H7 (cell line): ENCODE data around the gene EFNA3. TPM values are rescaled to one million over a fixed set of nuclear protein-coding genes. Genes with fewer than 3 reads are reported as not detected.

ENCODE experiments used
- DNase-seq: peaks from one replicate; pipeline ENCODE4 v3.0.0; 2012
- H3K27me3 ChIP-seq: 2 replicates; pipeline ENCODE4 v1.6.0; 2011; ENCODE audit warnings: mild to moderate bottlenecking, low read length; ENCODE audit not compliant: control insufficient read depth, insufficient read depth
- H3K36me3 ChIP-seq: replicated peaks from 2 replicates; pipeline ENCODE4 v1.5.1; 2011; ENCODE audit warnings: low read length; ENCODE audit not compliant: control insufficient read depth, insufficient read depth
- H3K4me3 ChIP-seq: 2 replicates; pipeline ENCODE4 v1.5.1; 2011; ENCODE audit warnings: low read depth, mild to moderate bottlenecking, control low read depth, low read length, moderate library complexity; ENCODE audit not compliant: insufficient read depth
- total RNA-seq: library from RNA; depleted of rRNA; stranded (reverse); fragments of >200 nt; shearing (Covaris generic); gene quantifications from 2 replicates; pipeline ENCODE4 v1.2.3, GENCODE V29; 2014; rRNA removed

EFNA3 gene
- total RNA-seq, 1 experiment from 2014 or later = 17.5 TPM

DNA sequence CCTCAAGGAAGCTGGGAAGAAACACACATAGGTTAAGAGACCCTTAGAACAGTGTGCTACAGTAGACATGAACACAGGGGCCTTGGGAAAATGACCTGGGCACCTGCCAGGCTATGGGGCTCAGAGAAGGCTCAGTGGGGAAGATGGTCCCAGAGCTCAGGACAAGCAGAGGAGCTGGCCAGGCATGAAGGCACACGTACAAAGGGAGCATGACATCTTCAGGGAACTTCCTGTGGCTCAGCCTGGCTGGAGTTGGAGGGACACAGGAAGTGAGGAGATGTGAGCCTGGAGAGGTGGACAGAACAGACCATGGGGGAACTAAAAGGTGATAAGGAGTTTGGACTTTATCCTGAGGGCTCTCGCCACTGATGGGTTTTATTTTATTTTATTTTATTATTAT lies 53.2 kb downstream of the EFNA3 start:
- Histone ChIP-seq H3K27me3 (peaks cover 29% of the 10 kb centered on the region), H3K36me3 (peaks cover 1% of the 10 kb centered on the region), H3K4me3 (no peak overlapping the region)
- DNase-seq = peak; percentile 2

DNA sequence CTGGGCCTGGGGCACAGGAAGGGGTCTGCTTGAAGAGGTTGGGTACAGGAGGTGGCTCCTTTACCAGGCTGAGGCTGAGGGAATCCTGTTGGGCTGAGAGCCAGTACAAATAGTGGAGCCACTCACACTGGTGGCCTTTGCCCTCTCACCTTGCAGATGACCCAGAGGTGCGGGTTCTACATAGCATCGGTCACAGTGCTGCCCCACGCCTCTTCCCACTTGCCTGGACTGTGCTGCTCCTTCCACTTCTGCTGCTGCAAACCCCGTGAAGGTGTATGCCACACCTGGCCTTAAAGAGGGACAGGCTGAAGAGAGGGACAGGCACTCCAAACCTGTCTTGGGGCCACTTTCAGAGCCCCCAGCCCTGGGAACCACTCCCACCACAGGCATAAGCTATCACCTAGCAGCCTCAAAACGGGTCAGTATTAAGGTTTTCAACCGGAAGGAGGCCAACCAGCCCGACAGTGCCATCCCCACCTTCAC lies 55.2 kb downstream of the EFNA3 start:
- Histone ChIP-seq H3K4me3 (no peak overlapping the region), H3K27me3 (peaks cover 10% of the 10 kb centered on the region), H3K36me3 (peaks cover 3% of the 10 kb centered on the region)
- DNase-seq = no peak

DNA sequence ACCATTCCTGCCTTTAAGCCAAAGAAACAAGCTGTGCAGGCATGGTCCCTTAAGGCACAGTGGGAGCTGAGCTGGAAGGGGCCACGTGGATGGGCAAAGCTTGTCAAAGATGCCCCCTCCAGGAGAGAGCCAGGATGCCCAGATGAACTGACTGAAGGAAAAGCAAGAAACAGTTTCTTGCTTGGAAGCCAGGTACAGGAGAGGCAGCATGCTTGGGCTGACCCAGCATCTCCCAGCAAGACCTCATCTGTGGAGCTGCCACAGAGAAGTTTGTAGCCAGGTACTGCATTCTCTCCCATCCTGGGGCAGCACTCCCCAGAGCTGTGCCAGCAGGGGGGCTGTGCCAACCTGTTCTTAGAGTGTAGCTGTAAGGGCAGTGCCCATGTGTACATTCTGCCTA lies 55.7 kb downstream of the EFNA3 start:
- H3K4me3 ChIP-seq = no peak overlapping the region
- peaks cover 6% of the 10 kb centered on the region for H3K27me3 ChIP-seq
- DNase-seq = no peak
- peaks cover 3% of the 10 kb centered on the region for H3K36me3 ChIP-seq

DNA sequence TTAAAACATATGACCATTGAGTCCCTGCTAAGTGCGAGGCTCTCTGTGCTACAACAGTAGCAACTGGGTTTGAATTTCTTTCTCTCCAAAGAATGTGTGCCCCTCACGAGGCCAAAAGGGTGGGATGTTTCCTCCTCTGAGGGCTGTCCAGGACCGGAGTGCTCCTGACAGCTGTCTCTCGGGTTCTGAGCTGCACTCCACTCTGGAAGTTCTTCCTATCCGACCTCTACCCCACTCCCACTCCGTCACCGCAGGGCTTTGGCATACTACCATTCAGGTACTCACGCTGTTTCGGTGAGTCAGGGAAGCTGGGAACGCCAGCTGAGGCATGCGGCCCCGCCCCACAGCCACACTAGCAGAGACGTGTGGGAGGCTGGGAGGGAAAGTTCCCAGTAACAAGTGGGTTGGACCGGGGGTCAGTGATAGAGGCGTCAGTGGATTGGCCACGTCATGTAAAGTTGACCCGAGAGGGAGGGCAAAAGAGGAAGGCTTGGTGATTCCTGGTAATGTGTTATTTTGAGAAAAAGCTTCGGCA lies 56.3 kb downstream of the EFNA3 start:
- Histone ChIP-seq H3K27me3 (peaks cover 1% of the 10 kb centered on the region; the same call in 1 of the 2 replicates), H3K36me3 (peaks cover 3% of the 10 kb centered on the region), H3K4me3 (peak overlapping the region; percentile 87)
- peak; percentile 71 for DNase-seq

DNA sequence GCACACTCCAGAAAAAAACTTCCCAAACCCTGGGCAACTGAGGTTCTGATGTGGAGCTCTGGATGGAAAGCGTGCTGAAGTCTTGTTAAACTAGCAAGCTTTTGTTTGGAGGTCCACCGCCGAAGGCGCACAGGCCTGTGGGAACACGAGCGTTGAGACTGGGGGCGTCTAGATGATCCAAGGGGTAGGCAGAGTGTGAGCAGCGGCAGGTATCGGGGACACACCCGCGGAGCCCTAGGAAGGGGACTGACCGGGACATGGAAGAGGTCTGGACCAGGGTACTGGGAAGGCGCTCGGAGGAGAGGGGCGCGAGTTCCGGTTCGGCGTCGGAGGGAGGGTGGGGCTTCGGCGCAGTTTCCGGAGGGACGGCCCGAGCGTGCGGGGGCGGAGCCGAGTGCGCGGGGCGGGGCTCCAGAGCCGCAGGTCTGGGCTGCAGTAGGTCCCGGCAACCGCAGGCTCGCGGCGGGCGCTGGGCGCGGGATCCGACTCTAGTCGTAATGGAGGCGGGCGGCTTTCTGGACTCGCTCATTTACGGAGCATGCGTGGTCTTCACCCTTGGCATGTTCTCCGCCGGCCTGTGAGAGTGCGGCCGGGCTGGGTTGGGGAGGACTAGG lies 56.9 kb downstream of the EFNA3 start, which contains the start of gene SLC50A1:
SLC50A1 (plus strand) TSS at position 438 of the 614 bp plus-strand sequence; CDS start at position 498, 60 bp downstream.
- peak; percentile 98 for DNase-seq
- H3K36me3 ChIP-seq = peaks cover 3% of the 10 kb centered on the region
- peak within 1 kb of the TSS; percentile 87 for H3K4me3 ChIP-seq
- H3K27me3 ChIP-seq = peaks cover 1% of the 10 kb centered on the region; the same call in 1 of the 2 replicates

DNA sequence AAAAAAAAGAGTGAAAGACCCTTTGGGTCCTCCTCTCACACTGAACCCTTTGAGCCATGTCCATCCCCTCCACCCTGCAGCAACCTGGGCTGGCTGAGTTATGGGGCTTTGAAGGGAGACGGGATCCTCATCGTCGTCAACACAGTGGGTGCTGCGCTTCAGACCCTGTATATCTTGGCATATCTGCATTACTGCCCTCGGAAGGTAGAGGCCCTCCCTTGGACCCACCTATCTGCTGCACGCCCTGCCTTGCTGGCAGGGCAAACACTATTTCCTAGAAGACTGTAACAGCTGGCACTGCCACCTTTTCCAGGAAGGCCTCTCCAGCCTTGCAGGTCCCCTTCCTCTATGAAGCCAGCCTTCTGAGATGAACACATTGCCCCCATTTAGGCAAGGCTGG lies 58.1 kb downstream of the EFNA3 start:
- peak overlapping the region; percentile 37 for H3K4me3 ChIP-seq
- peaks cover 2% of the 10 kb centered on the region; the same call in 1 of the 2 replicates for H3K36me3 ChIP-seq
- DNase-seq = peak; percentile 55
- H3K27me3 ChIP-seq = no peaks in the 10 kb centered on the region

Other genes starting within 250 kb of the EFNA3 start
- 0.18 and 0.62 TPM in 2 replicates for gene KCNN3, start 208.6 kb upstream of the EFNA3 start, total RNA-seq
- 7.3 and 9.8 TPM in 2 replicates for gene PMVK, start 142.1 kb upstream of the EFNA3 start, total RNA-seq
- gene PBXIP1, start 122.7 kb upstream of the EFNA3 start, total RNA-seq = 43.6 and 48.5 TPM in 2 replicates
- gene PYGO2, start 117.1 kb upstream of the EFNA3 start, total RNA-seq = 52.6 and 62.8 TPM in 2 replicates
- gene SHC1, start 108.1 kb upstream of the EFNA3 start, total RNA-seq = 298 and 333 TPM in 2 replicates
- gene CKS1B, start 104.2 kb upstream of the EFNA3 start, total RNA-seq = 342 and 347 TPM in 2 replicates
- gene FLAD1, start 95.5 kb upstream of the EFNA3 start, total RNA-seq = 152 and 177 TPM in 2 replicates
- 0.21 and 1.00 TPM in 2 replicates for gene LENEP, start 85.3 kb upstream of the EFNA3 start, total RNA-seq
- 39.2 and 40.6 TPM in 2 replicates for gene ZBTB7B, start 76.0 kb upstream of the EFNA3 start, total RNA-seq
- 0.31 and 1.5 TPM in 2 replicates for gene DCST2, start 45.1 kb upstream of the EFNA3 start, total RNA-seq
- gene DCST1, start 45.0 kb upstream of the EFNA3 start, total RNA-seq = not detected in 2 replicates
- 34.9 and 35.0 TPM in 2 replicates for gene ADAM15, start 27.5 kb upstream of the EFNA3 start, total RNA-seq
- 59.5 and 59.6 TPM in 2 replicates for gene EFNA4, start 15.1 kb upstream of the EFNA3 start, total RNA-seq
- 4.9 and 6.4 TPM in 2 replicates for gene EFNA1, start 49.0 kb downstream of the EFNA3 start, total RNA-seq
- 73.7 and 79.2 TPM in 2 replicates for gene SLC50A1, start 57.0 kb downstream of the EFNA3 start, total RNA-seq
- gene DPM3, start 61.7 kb downstream of the EFNA3 start, total RNA-seq = 119 and 193 TPM in 2 replicates
- gene KRTCAP2, start 94.5 kb downstream of the EFNA3 start, total RNA-seq = 165 and 204 TPM in 2 replicates
- gene TRIM46, start 95.0 kb downstream of the EFNA3 start, total RNA-seq = 9.9 and 11.1 TPM in 2 replicates
- gene THBS3, start 129.1 kb downstream of the EFNA3 start, total RNA-seq = 14.9 and 21.5 TPM in 2 replicates
- 180 and 221 TPM in 2 replicates for gene MTX1, start 129.9 kb downstream of the EFNA3 start, total RNA-seq
- 9.4 and 14.7 TPM in 2 replicates for gene ENTREP3, start 176.6 kb downstream of the EFNA3 start, total RNA-seq
- 59.4 and 61.4 TPM in 2 replicates for gene SCAMP3, start 183.5 kb downstream of the EFNA3 start, total RNA-seq
- gene CLK2, start 194.7 kb downstream of the EFNA3 start, total RNA-seq = 38.7 and 48.6 TPM in 2 replicates
- gene HCN3, start 198.6 kb downstream of the EFNA3 start, total RNA-seq = 5.1 and 7.7 TPM in 2 replicates
- 1.00 and 2.2 TPM in 2 replicates for gene PKLR, start 222.6 kb downstream of the EFNA3 start, total RNA-seq
- gene FDPS, start 230.0 kb downstream of the EFNA3 start, total RNA-seq = 309 and 339 TPM in 2 replicates
- 85.2 and 93.8 TPM in 2 replicates for gene RUSC1, start 242.1 kb downstream of the EFNA3 start, total RNA-seq